NCI-H2081 (cell line): ENCODE data around the gene PASK.
"Not testable (repeated sequence)": the region's sequence is repeated elsewhere in the genome, so short reads cannot be mapped to it uniquely, and the experiment has no call there.

Source experiments
- DNase-seq, 2 experiments: peaks; one replicate each; lab custom pipeline; 2025; lab: John Stamatoyannopoulos, UW

PASK gene

DNA sequence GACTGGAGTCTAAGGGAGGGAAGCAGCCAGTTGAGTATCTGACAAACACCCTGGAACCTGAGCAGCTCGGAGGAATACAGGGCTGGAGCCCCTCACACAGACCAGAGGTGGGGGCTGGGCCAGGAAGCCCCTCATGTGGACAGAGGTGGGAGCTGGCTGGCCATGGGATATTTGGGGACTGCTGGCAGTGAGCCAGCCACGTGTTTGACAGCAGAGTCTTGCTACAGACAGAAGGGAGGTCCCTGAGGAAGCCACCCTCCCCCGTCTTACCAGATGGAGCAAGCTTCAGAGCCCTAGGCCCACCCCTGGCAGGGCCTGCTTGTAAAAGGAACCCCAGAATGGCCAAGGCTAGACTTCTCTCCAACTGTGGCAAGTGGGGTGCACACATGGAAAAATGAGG is 43.6 kb downstream of the PASK start:
- no peak for DNase-seq

DNA sequence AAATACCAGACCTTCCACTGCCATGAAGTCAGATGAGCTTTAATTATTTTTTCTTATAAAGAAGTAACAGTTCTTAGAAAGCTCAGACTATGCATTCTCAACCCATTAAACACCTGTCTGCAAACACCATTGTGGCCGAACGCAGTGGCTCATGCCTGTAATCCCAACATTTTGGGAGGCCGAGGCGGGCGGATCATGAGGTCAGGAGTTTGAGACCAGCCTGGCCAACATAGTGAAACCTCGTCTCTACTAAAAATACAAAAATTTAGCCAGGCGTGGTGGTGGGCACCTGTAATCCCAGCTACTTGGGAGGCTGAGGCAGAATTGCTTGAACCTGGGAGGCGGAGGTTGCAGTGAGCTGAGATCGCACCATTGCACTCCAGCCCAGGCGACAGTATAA is 44.7 kb downstream of the PASK start:
- not testable (repeated sequence) for DNase-seq

- no peak for DNase-seq
These were observed 46.1 kb downstream of the PASK start for GRCh38 chr2:241103176-241103595.

DNA sequence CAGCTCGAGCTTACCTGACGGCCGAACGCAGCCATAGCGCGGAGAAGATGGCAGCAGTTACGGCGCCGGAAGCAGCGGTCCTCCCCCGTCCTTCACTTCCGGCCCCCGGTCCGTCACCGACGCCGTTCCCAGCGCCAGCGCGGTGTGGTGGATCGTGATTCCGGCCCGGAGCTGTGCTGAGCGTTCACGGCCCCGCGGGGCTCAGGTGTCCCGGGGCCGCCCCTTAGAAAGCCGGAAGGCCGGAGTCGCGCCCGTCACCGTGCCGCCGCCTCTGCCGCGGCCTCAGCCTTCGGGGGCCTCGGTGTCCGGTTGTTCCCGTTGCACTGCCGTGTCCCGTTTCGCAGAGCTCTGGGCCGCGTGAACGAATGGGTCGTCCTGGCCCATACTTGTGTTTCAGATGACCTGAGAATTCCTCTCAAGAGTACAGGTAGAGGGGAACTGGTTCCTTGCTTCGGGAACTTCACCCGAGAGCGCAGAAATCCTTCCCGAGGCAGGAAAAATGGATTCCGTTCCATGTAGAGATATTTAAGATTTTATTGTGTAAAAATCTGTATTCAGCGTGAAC is 47.0 kb downstream of the PASK start, which contains the start of gene MTERF4:
MTERF4 (minus strand) TSS at position 49 of the 565 bp plus-strand sequence; CDS start at position 35, 14 bp downstream.
- DNase-seq = peak; percentile 90 to 94

- no peak for DNase-seq
These were observed 50.0 kb downstream of the PASK start for GRCh38 chr2:241099246-241099645.

GRCh38 chr2:241096979-241097378 is 52.3 kb downstream of the PASK start:
- DNase-seq = no peak

GRCh38 chr2:241095594-241096290 is 53.5 kb downstream of the PASK start:
- DNase-seq = no peak

DNA sequence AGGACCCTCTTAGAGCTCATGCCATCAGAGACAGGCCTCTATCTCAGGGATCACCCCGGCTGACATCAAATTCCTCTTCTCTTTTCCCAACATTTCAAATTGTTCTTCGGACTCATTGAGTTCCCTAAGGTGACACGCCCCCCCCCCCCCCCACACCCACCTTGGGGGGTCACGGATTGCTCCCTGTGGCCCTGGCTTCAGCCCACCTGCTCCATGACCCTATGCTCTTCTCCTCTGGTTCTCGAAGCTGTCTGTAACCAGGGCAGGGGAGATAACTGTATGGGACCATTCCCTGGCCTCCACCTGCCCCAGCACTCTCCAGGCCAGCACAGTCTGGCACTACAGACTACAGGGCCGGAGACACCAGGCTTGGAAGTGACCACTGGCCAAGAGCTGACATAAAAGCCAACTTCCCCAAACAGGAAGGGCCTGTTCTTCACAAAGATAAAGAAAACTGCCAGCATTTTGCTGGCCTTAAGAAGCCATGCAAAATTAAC is 54.3 kb downstream of the PASK start:
- no peak for DNase-seq

DNA sequence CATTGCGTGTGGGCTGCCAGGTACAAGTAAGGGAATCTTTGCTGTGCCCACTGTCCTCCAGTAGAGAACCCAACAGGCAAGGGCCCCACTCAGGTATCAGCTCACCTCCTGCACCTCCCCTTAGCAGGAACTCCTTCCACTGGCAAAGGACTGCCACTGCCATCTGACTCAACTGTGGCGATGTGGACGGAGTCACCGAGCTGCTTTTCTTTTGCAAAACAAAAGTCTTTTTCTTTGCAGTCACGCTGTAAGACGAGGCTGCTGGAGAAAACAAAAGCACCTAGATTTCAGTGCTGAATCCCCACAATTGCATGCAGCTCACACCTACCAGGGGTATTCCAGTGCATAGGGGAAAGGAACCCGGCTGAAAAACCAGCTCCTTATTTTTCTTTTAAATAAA is 55.1 kb downstream of the PASK start:
- DNase-seq = no peak

DNA sequence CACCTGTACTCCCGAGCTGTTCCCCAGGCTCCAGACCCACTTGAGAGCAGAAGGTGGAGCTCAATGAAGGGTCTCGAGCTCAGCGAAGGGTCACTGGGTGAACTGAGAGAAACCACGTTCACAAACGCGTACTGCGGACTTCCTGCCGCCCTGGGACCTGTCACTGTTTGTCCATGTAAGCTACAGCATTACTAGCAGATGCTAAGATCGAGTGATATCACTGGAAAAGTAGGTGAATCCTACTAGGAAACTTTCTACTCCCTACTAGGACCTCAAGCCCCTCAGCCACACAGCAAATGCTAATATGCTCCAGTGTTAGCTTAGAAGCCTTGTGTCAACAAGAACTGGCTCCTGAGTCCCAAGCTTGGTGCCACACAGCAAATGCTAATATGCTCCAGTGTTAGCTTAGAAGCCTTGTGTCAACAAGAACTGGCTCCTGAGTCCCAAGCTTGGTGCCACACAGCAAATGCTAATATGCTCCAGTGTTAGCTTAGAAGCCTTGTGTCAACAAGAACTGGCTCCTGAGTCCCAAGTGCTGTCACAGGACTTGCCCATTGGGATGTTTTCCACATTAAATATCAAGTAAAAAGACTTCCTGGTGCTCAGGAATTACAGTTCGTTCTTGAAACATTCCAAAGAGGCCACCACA is 56.0 kb downstream of the PASK start:
- peak in 1 of 2 experiments; percentile 4 for DNase-seq

DNA sequence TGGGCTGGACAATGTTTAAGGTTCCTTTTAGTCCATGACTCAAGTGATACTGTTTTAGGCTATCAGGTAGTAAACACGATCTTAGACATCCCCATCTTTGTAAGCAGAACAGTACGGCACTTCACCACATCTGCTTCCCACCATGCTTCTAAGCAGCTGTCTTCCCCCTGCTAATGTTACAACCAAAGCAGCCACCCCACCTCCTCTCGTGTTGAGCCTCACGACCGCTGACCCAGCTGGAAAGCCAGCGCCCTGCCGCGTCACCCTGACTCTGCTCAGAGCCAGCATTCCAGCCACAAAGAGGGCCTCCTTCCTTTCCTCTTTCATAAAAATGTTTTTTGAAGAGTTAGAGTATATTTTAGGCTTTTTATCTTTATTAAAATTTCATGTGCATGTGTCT is 56.6 kb downstream of the PASK start:
- DNase-seq = peak in 1 of 2 experiments; percentile 2

- no peak for DNase-seq
These were observed 57.4 kb downstream of the PASK start for GRCh38 chr2:241091734-241092445.

GRCh38 chr2:241091201-241091600 is 58.1 kb downstream of the PASK start:
- no peak for DNase-seq

GRCh38 chr2:241088791-241089732 is 60.2 kb downstream of the PASK start:
- no peak for DNase-seq

GRCh38 chr2:241088376-241088775 is 60.9 kb downstream of the PASK start:
- no peak for DNase-seq

DNA sequence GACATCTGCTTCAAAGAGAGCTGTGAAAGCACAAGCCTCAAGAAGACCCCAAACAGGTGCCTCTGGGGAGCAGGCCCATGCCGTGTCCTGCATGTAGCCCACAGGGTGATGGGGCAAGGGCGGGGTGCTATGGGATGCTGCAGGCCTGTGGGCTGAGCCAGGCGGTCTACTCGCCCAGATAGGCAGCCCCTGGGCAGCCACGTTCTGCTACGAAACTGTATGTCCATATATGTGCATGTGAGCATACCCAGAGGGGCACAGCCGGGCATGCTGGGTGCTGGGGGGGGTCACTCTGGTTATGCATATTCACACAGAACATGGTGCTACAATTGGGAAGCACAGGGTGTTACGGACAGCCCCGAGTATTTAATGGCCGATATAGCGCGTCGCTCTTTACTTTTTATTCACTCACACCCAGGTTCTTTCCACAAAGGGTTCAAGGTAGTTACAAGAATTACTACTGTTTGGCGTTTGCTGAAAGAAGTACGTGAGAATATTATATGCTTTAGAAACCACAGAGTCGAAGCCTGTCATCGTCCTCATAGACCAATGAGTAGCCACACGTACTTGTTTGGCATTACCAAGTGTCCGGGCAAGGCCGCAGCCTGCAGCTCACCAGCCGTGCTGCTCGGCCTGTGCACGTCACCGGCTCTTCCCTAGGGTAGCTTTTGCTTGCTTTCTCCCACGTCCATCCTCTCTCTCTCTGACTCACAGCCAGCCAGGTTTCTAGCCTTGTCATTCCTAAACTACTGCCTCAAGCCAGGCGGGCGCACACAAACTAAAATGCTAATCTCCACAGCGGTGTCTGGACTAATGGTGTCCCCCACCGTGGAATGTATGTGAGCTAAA is 61.6 kb downstream of the PASK start:
- no peak for DNase-seq

DNA sequence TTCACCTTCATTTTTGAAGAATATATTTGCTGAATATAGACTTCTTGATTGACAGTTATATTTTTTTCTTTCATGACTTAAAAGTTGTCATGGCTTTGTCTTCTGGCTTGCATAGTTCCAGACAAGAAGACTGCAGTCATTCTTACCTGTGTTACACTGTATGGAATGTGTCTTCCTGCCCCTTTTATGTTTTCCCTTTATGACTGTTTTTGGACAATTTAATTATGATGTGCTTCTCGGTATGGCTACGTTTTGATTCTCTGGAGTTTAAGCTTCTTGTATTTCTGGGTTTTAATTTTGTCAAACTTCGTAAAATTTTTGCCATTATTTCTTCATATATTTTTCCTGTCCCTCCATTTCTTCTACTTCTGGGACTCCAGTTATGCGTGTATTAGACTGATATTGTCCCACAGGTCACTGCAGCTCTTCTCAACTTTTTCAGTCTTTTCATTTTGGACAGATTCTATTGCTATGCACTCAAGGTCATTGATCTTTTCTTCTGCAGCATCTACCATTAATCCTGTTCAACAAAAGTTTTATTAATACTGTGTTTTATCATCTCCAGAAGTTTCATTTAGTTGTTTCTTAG is 64.3 kb downstream of the PASK start:
- DNase-seq = no peak

DNA sequence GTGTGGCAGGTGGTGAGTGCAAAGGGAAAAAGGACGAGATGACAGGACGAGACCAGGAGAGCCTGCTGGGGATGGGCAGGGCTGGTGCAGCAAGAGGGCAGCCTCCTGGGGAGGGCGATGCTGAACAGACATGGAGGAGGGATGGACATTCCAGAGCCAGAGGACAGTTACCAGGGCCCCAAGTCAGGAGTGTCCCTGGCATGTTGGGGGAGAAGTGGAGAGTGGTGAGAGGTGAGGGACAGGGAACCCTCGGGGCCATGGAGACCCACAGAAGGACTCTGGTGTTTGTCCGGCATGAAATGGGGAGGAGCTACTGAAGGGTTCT is 66.2 kb downstream of the PASK start:
- DNase-seq = no peak

DNA sequence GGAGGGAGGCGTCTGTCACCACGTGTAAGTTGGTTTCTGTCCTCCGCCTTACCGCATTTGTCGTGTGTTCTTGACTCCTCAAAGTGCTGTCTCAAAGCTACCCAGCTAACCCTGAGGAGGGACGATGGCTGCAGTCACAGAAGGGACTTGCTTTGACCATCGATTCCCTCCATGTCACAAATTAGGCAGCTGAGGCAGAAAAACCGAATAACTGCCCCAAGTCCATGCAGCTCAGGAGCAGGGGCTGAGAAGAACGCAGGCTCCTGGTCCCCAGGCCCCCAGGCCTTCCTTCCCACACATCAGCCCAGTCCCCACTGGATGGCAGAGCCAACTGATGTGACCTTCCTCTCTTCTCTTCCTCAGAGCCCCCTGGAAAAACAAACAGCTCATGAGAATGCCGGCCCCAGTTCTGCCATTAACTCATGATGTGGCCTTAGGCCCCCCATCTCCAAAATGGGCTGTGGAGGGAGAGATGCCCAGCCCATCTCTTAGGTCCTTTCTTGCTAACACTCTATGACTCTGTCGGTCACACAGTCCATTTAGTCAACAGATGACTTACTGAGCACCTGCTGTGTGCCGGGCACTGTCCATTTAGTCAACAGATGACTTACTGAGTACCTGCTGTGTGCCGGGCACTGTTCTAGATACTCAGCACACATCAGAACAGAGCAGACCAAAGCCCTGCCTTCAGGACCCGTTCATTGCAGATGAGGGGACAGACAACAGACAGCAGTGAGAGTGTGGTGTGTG is 66.8 kb downstream of the PASK start:
- DNase-seq = no peak
